AG10803 (cell line): Measurements from ENCODE around the gene ZNF714.

ENCODE experiments used
- DNase-seq: peaks from one replicate; pipeline ENCODE4 v3.0.0; 2010; ENCODE audit warnings: low read depth
- H3K4me3 ChIP-seq: 2 replicates; pipeline ENCODE4 v1.5.1; 2011; ENCODE audit warnings: mild to moderate bottlenecking, low read length, control low read depth
- TF ChIP-seq, protein P1 (sequence below): conservative IDR thresholded peaks from 2 replicates; pipeline ENCODE4 v1.5.1; 2011; ENCODE audit warnings: mild to moderate bottlenecking, low read length, control low read depth, inconsistent platforms

The ZNF714 gene

DNA sequence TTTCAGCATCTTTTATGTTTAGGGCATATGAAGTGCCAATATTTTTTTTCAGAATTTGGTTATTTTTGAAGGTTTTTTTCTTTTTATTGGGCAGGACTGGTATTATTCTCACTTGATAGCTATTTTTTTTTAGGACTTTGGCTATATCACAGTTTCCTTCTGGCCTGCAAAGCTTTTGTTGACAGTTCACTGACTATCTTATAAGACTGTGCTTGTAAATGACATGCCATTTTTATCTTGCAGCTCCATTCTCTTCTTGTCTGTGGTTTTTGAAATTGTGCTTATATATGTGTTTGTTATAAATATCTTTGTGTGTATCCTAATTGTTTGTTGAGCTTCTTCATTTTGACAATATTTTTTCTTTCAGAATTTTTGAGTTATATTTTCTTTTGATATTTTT is 33.4 kb downstream of the ZNF714 start:
- no peak for DNase-seq
- H3K4me3 ChIP-seq, result no peak overlapping the region
- TF ChIP-seq, protein P1, sequence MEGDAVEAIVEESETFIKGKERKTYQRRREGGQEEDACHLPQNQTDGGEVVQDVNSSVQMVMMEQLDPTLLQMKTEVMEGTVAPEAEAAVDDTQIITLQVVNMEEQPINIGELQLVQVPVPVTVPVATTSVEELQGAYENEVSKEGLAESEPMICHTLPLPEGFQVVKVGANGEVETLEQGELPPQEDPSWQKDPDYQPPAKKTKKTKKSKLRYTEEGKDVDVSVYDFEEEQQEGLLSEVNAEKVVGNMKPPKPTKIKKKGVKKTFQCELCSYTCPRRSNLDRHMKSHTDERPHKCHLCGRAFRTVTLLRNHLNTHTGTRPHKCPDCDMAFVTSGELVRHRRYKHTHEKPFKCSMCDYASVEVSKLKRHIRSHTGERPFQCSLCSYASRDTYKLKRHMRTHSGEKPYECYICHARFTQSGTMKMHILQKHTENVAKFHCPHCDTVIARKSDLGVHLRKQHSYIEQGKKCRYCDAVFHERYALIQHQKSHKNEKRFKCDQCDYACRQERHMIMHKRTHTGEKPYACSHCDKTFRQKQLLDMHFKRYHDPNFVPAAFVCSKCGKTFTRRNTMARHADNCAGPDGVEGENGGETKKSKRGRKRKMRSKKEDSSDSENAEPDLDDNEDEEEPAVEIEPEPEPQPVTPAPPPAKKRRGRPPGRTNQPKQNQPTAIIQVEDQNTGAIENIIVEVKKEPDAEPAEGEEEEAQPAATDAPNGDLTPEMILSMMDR, result no peak

DNA sequence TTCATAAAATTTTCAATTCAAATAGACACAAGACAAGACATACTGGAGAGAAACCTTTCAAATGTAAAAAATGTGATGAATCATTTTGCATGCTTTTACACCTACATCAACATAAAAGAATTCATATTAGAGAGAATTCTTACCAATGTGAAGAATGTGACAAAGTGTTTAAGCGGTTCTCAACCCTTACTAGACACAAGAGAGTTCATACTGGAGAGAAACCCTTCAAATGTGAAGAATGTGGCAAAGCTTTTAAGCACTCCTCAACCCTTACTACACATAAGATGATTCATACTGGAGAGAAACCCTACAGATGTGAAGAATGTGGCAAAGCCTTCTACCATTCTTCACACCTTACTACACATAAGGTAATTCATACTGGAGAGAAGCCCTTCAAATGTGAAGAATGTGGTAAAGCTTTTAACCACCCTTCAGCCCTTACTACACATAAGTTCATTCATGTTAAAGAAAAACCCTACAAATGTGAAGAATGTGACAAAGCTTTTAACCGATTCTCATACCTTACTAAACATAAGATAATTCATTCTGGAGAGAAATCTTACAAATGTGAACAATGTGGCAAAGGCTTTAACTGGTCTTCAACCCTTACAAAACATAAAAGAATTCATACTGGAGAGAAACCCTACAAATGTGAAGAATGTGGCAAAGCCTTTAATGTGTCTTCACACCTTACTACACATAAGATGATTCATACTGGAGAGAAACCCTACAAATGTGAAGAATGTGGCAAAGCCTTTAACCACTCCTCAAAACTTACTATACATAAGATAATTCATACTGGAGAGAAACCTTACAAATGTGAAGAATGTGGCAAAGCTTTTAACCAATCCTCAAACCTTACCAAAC is 35.3 kb downstream of the ZNF714 start:
- peak; percentile 34 for DNase-seq
- TF ChIP-seq, protein P1, result no peak
- no peak overlapping the region for H3K4me3 ChIP-seq

DNA sequence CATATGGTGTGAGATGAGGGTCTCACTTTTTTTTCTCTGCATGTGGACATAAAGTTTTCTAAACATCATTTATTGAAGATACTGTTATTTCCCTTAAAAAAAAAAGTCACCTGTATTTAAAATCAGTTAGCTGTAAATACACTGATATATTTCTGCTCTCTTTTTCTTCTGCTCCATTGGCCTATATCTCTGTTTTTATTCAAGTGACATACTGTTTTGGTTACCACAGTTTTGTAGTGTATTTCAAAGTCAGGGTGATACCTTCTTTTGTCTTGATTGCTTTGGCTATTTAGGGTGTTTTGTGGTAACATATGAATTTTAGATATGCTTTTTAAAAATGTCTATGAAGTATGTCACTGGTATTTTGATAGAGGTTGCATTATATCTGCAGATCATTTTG is 44.1 kb downstream of the ZNF714 start:
- no peak for DNase-seq
- TF ChIP-seq, protein P1, result no peak
- no peak overlapping the region for H3K4me3 ChIP-seq

DNA sequence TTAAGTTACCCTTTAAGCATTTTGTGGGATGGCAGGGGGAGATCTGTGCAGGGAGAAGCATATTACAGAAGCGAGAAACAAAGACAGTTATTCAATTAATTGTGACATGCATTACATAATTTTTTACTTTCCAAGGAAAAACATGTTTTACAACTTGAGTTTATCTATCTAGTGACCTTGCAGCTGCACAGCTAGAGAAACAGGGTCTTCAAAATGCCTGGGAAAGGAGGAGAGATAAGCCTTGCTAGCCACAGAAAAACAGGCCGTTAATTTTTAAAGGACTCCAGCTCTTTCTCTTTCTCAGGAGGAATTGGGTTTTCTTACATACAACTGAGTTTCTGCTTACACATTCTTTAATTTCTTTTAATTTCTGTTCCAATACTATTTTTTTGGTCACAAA is 45.0 kb downstream of the ZNF714 start:
- DNase-seq, result no peak
- no peak overlapping the region for H3K4me3 ChIP-seq
- TF ChIP-seq, protein P1, result no peak

DNA sequence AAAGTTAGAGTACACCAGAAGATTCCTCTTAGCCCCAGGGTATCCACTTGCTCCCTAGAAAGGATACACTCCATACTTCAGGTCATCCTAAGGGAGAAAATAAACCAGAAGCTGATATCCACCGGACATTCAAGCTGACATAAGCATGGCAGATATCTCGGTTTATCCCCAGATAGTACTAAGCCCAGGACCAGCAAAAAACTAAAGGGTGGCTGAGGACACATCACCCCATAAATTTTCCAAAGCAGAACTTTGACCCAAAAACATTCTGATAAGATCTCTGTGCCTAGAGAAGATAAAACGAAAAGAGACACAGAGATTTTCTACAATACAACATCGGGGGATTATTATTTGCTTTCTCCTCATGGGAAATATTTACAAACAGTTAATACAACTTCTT is 45.9 kb downstream of the ZNF714 start:
- no peak overlapping the region for H3K4me3 ChIP-seq
- no peak for DNase-seq
- TF ChIP-seq, protein P1, result no peak

DNA sequence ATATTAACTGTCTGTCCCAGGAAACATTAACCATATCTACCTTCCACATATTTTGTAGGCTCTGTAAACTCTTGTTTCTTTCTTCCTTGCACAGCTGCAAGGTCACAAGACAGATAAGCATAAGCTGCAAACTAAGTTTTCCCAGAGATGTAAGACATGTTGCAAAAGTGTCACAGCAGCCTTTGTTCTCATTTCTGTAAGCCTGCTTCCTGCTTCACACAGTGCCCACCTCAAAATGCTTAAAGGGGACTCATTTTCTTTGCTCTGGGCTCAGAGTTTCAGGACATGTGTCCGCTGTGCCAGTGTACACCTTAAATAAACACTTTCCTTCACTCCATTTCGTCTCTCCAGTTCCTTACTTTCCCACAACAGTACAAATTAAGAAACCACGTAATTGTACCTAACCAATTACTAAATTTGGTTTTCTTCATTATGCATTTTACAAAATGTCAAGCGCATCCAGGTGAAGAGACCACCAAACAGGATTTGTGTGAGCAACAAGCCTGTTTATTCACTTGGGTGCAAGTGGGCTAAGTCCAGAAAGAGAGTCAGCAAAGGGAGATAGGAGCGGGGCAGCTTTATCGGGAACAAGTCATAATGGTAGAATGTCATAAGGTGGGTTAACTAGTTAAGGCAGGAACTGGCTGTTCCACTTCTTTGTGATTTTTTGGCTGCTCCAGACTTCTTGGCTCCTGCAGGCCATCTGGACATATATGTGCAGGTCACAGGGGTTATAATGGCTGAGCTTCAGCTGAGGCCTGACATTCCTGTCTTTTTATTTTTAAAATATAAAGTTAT is 47.1 kb downstream of the ZNF714 start:
- TF ChIP-seq, protein P1, result no peak
- H3K4me3 ChIP-seq, result no peak overlapping the region
- DNase-seq, result no peak
